CMK (cell line): ENCODE results near the gene IL18BP.

ENCODE experiments used
- DNase-seq: peaks from one replicate; pipeline ENCODE4 v3.0.0-alpha.2; 2010; ENCODE audit warnings: low read depth

IL18BP gene

GRCh38 chr11:72012897-72013721 lies 14.4 kb downstream of the IL18BP start:
- DNase-seq = no peak

GRCh38 chr11:72013765-72014711 lies 15.3 kb downstream of the IL18BP start:
- no peak for DNase-seq

DNA sequence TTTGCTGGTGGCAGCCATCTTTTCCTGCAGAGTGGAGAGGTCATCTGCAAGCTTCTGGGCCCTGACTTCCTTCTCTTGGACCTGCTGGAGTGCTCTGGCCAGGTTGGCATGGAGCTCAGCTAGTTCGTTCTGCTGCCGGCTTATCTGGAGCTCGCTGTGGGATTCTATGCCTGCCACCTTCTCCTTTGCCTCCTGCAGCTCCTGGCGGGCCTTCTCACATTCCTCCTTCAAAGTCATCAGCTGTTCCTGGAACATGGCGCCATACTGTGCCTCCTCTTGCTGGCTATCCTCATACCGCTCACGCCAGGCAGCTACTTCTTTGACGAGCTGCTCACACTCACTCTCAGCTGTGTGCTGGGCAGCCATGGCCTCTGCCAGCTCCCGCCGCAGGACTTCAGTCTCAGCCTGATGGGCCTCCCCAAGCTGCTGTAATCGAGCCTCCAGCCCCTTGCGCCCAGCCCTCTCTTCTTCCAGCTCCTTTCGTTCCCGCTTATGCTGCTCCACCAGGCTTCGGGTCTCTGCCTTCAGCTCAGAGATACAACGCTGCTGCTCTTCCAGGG lies 16.1 kb downstream of the IL18BP start:
- DNase-seq = no peak

- DNase-seq = no peak
Measured at GRCh38 chr11:72015511-72016061, 16.9 kb downstream of the IL18BP start.

DNA sequence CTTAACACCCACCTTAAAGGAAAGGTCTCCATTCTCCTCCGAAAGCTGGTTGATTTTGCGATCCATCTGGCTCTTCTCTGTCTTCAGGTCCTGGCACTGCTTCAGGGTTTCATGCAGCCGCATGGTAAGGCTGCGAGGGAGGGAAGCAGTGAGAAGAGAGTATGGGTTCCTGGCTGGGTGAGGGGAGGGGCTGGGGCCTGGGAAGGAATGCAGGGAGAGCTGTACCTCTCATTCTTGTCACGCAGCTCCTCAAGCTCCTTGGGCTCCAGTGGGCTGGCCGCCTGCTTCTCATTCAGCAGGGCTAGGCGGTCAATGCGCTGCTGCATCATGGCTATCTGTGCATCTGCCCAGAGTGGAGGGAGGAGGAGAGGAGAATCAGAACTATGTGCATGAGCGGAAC lies 19.5 kb downstream of the IL18BP start:
- no peak for DNase-seq

GRCh38 chr11:72023335-72023734 lies 24.6 kb downstream of the IL18BP start:
- no peak for DNase-seq

DNA sequence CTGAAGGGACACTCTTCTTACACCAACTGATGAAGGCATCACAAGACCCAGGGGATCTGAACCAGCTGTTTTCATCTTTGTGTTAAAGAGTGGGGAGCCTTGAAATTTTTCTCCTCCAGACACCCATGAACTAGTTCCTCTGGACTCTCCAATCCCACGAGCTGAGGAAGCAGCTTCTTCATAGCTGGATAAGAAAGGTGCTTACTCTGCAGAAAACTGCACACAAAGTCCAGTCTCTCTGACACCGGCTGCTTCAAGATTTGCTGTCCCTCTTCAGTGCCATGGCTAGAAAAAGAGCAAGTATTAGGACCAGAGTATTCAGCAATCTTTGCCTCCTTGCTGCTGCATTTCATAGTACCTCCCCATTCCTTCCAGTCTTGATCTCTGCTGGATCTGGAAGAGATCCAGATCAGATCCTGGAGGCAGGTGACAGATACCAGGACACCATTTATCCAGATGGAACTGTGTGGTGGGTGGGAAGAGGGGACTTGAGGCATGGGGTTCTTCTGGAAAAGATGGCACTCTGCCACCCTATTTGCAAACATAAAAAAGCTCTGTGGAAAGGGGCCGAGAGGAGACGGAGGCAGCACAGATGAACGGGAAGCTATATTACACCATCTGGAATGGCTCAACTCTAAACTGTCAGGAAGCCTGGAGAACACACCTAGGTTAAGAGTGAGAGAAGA lies 25.5 kb downstream of the IL18BP start:
- no peak for DNase-seq

DNA sequence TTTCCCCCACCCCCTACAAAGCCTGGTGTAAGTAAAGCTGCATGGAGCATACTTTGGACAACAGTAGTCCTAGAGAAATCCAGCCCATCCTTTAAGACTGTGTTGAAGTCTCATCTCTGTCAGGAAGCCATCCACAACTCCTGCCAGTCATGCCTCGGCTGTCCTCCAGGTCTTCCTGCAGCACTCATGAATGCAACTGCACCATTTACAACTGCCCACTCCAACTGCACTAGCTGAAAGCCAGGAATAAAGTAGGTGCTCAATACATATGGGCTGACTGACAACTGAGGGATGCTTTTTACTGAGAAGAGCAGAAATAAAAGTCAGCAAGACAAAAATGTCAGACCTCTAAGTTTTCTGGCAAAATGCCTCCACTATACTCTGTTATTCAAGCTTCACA lies 27.4 kb downstream of the IL18BP start:
- no peak for DNase-seq

- DNase-seq = no peak
Measured at GRCh38 chr11:72030472-72031045, 31.9 kb downstream of the IL18BP start.

DNA sequence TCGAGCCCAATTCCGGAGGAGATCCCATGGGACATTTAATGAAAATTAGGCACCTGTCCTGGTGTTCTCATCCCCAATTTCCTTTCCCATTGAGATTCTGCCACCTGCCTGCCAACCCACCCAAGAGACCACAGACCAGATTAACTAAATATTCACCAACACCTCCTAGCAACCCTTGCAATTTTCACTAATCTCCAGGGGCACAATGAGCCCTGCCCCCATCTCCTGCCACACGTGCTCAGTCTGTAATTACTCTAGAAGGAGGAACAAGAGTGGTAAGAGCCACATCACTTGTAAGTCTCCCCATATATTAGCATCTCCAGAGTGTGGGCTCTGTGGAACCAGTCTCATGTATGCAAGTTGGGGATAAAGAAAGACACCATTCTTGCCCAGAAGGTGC lies 38.0 kb downstream of the IL18BP start:
- no peak for DNase-seq

- no peak for DNase-seq
Measured at GRCh38 chr11:72037554-72038311, 39.0 kb downstream of the IL18BP start.

GRCh38 chr11:72038491-72038890 lies 39.8 kb downstream of the IL18BP start:
- DNase-seq = no peak

DNA sequence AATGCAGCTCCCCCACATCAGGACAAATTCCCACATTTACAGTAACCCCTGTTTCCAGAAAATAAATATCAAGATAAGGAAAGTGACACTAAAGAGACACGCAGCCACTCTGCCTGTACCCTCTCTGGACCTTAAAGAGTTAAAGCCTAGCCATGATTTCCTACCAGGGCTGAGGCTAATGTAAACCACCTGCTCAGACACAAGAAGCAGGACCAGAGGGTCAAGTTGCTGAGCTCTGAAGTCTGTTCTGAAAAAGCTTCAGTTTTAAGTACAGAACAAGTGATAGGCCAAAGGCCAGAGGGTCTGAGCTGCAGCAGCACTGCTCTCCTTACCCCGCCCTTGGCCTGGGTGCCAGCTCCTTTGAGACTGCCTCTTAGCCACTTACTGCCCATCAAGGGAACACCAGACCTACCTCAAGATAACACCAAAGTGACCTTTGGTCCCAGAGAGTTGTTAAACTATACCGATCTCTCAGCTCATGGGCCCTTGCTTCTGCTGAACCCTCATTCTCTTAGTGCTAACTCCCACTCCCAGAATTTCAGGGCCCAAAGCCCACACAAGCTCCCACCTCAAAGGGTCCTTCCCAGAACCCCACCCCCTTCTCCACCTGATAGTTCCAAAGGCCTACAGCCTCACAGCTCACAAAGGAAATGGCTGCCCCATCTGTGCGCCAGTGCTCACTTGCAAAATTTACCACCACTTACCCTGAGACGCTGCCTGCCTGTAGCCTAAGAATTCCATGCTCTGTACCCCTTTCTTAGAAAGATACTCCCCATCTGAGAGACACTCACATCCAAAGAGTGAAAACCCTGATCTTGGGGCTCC lies 40.5 kb downstream of the IL18BP start:
- no peak for DNase-seq

- DNase-seq = no peak
Measured at GRCh38 chr11:72039856-72040401, 41.2 kb downstream of the IL18BP start.

DNA sequence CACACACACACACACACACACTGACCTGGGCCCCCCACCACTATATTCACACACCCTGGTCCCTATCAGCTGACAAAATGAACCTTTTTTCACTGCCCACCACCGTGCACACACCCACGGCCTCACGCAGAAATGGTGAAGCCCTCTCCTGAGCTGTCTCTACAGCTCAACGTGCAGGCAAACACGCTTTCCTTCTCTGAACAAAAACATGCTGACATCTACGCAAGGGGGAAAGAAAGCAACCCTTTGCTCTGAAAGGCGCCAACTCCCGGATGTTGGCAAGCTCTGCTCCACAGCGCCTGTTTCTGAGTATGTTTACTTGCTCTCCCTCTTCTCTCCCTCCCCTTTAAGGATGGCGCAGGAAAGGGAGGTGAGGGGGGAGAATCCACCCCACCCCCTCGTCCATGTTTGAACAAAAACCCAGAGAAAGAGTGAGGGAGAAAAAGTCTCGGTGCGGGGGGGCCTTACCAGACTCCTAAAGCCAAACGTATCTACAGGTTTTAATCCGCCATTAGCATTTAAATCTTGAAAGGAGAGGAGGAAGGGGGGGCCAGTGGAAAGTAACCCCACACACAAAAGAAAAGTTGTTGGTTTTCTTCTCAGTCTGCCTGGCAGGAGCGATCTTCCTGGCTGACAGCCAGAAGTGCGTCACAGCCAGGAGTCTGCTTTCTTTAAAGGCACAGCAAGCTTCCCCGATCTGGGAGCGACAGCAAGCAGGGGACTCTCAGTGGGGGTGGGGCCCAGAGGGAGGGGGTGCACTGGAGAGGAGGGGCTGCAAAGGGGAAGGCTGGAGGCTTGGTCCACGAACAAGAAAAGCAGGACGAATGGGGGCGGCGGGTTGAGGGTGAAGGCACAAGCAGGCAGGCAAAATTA lies 42.0 kb downstream of the IL18BP start:
- DNase-seq = peak; percentile 75

- peak; percentile 20 for DNase-seq
Measured at GRCh38 chr11:72041364-72042063, 42.8 kb downstream of the IL18BP start.

- no peak for DNase-seq
Measured at GRCh38 chr11:72042064-72042745, 43.5 kb downstream of the IL18BP start.
